Measurements from ENCODE around the gene ACOX3. TPM values are rescaled to one million over a fixed set of nuclear protein-coding genes. Genes with fewer than 3 reads are reported as not detected.

ACOX3 gene
- total RNA-seq, 1 donor from 2014 or later, result 59.7 TPM

DNA sequence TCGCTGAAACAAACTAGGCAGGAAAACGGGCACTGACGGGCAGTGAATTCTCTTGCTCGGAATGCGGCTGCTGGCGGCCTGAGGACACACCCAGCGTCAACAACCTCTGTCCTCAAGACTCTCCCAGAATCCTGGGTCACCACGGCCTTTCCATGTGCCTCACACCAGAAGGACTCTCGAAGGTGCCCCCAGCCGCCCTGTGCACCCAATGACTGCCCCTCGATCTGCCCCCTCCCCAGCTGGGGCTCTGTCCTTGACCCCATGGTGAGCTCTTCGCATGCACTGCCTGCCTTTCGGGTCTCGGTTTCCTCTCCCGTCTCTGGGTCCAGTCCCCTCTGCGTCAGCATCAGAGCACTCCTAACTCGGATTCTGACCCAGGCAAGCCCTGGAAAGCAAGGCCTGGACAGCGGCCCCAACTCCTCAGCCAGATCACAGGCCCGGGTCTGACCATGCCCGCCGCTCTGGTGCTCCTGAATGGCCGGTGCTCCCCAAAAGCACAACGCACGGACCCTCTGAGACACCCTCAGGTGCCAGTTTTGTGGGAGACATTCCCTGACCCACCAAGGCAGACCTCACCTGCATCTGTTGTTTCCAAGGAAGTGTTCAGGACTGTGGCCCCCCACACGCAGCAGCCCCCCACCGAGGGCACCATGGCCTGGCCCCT is 56.0 kb downstream of the ACOX3 start:
- H3K27ac Mint-ChIP-seq, result peak overlapping the region; percentile 30
- no peak for TF ChIP-seq CTCF (IDR thresholded peaks at IDR 0.05; ENCODE audit: unreplicated experiment)
- H3K4me1 Mint-ChIP-seq, result no peaks in the 10 kb centered on the region
- no peak for DNase-seq (ENCODE audit: low spot score in 2 of 2, unreplicated experiment in 2 of 2)
- peaks cover 18% of the 10 kb centered on the region for H3K36me3 Mint-ChIP-seq
- H3K27me3 Mint-ChIP-seq (ENCODE audit: low read depth), result no peaks in the 10 kb centered on the region
- H3K4me3 Mint-ChIP-seq, result no peak overlapping the region
- H3K9me3 Mint-ChIP-seq, result no peaks in the 10 kb centered on the region

DNA sequence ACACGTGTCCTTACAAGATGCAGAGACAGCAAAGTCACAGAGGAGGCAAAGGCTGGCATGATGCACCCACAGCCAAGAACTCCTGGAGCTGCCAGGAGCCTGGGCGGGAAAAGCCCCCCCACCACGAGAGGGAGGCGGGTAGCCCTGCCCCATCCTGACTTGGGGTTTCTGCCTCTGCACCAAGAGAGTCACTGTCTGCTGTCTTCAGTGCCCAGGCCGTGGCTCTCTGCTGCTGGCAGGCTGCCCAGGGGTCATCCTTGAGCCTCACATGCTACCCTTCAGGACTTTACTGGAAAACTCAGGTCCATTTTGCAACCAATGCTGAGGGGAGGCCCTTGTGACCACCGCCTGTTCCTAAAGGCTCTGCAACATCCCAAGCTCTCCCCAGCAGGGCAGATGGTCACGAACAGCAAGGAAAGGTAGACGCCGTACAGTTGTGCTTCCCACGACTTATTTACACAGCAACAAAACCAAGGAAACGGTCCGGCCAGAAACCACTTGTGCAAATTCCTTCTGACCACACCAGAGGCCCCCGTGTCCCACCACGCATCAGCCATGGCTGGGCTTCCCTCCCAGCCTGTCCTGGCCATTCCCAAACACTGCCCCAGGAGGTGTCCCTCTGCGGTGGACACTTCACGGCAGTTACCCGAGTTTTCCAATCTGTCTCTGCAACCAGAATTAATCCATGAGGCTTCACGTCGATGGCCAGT is 56.9 kb downstream of the ACOX3 start:
- no peak for TF ChIP-seq CTCF (IDR thresholded peaks at IDR 0.05; ENCODE audit: unreplicated experiment)
- Mint-ChIP-seq H3K27ac (peak overlapping the region; percentile 30), H3K4me3 (no peak overlapping the region), H3K27me3 (ENCODE audit: low read depth) (no peaks in the 10 kb centered on the region), H3K4me1 (no peaks in the 10 kb centered on the region), H3K9me3 (no peaks in the 10 kb centered on the region), H3K36me3 (peaks cover 18% of the 10 kb centered on the region)
- no peak for DNase-seq (ENCODE audit: low spot score in 2 of 2, unreplicated experiment in 2 of 2)

DNA sequence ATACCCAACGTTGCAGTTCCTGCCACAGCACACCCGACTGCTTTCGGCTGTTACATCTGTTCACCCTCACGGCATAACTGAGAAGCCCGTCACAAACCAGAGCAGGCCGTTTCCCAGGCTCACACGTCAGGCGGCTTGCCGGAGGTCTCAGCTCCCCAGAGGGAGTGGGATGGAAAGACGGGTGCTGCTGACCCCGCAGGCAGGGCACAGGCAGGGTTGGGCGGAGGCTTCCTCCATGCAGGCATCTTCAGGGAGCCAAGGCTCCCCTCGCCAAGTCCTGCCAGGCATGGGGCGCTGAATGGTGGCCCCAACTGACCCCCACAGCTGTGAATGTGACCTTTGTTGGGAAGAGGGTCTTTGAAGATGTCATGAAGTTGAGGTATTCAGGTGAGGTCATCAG is 57.5 kb downstream of the ACOX3 start:
- Mint-ChIP-seq H3K4me3 (no peak overlapping the region), H3K9me3 (no peaks in the 10 kb centered on the region), H3K36me3 (peaks cover 18% of the 10 kb centered on the region), H3K4me1 (no peaks in the 10 kb centered on the region), H3K27me3 (ENCODE audit: low read depth) (no peaks in the 10 kb centered on the region), H3K27ac (no peak overlapping the region)
- TF ChIP-seq CTCF (IDR thresholded peaks at IDR 0.05; ENCODE audit: unreplicated experiment), result no peak
- DNase-seq (ENCODE audit: low spot score in 2 of 2, unreplicated experiment in 2 of 2), result no peak

DNA sequence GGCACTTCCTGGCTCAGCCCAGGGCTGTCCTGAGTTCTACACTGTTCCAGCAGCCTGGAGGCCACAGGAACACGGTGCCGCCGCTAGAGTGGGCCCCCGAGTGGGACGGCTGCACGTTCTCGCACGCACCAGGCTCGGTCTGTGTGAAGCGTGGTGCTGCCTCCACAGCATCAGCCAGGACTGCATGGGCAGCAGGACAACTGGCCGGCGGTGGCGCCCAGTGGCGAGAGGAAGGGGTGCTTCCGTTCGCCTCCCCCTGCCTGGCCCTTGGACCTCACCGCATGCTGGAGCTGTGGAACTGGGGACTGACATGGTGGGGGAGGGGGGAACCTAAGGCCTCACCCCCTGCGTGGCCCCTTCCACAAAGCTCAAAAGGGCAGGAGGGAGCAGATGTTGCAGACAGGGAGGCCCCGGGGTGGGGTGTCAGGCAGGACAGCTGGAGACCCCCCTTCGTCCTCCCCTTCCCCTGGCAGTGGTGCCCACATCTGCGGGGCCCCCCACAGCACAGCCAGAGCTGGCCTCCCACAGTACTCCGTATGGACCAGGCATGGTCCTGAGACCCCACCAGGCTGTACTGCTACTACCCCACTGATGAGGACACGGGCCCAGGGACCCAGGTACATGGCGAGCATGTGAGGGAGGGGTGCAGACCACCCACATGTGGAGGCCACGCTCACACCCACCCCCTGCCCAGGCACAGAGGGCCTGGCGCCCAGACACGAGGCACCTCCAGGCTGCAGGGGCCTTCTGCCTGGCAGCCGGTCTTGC is 58.5 kb downstream of the ACOX3 start:
- Mint-ChIP-seq H3K27me3 (ENCODE audit: low read depth) (no peaks in the 10 kb centered on the region), H3K4me3 (no peak overlapping the region), H3K4me1 (no peaks in the 10 kb centered on the region), H3K9me3 (no peaks in the 10 kb centered on the region), H3K36me3 (peaks cover 14% of the 10 kb centered on the region), H3K27ac (no peak overlapping the region)
- DNase-seq (ENCODE audit: low spot score in 2 of 2, unreplicated experiment in 2 of 2), result no peak
- TF ChIP-seq CTCF (IDR thresholded peaks at IDR 0.05; ENCODE audit: unreplicated experiment), result no peak

DNA sequence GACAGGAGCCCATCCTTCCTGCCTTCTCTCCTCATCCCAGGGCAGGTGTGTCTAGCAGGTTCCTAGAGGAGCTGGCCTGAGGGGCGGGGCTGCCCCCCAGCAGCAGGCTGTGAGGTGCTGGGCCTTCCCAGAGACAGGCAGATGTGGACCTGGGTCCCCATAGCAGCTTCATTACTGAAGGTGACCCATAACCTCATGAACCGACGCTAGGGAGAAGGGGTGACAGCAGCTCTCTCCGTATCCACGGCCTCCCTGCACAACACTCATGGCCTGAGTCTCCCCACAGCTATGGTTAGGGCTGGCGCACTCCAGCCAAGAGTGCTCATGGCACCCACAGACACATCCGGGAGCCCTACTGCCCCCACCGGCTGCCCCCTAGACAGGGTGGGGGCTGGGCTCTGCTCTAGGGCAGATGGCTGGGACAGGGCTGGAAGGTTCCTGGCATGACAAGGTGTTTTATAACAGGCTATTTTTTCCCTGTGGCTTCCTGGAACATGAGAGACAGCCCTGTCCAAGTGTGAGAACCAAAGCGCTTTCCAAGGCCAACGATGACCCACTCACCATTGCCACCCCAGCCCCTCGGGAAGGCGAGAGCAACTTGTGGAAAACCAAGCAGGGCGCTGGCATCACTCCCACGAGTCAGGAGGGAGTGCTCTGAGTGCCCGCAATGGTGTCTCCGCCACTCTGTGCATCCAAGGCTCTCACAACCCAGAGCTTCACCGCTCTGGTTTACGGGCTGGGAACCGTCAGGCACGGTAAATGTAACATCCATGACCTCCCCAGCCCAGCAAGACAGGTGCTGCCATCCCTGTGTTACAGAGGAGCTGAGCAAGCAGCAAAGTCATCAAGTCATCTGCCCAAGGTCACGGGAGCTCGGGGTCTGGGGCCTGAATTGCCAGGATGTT is 59.8 kb downstream of the ACOX3 start:
- TF ChIP-seq CTCF (IDR thresholded peaks at IDR 0.05; ENCODE audit: unreplicated experiment), result no peak
- Mint-ChIP-seq H3K36me3 (peaks cover 13% of the 10 kb centered on the region), H3K4me1 (no peaks in the 10 kb centered on the region), H3K9me3 (no peaks in the 10 kb centered on the region), H3K27ac (no peak overlapping the region), H3K27me3 (ENCODE audit: low read depth) (no peaks in the 10 kb centered on the region), H3K4me3 (no peak overlapping the region)
- DNase-seq (ENCODE audit: low spot score in 2 of 2, unreplicated experiment in 2 of 2), result no peak

Data from mesothelial cell of epicardium (in vitro differentiated cells).